Measurements from ENCODE around the gene TFPI. TPM values are rescaled to one million over a fixed set of nuclear protein-coding genes. Genes with fewer than 3 reads are reported as not detected.

Gene TFPI
- total and polyA plus RNA-seq, 2 of the 8 experiments (the other 6 are each of a cell fraction or from before 2014, with no cell fraction given), result 2.0 to 7.1 TPM

DNA sequence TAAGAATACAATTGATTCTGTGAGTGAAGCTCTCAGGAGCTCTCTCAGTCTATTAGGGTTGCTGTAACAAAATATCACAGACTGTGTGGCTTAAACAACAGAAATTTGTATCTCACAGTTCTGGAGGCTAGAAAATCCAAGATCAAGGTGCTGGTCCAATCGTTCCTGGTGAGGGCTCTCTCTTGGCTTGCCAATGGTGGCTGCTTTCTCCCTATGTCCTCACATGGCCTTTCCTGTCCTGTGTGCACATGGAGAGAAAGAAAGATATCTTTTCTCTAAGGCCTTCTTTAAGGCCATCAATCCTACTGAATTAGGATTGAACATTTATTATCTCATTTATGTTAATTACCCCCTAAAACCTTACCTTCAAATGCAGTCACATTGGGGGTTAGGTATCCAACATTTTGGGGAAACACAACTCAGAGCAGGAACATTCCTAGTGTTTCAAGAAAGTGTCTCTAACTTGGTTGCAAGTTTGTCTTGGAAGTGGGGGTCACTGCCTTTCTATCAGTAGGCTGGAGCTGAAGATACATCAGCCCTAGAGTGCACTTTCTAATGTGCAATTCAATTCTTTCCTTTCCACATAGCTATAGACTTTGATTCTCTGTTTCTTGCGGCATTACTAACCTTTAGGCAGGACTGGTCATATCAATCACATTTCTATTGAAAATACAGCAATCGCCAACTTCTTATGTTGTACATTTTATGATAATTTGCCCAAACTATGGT, 24.8 kb downstream of the TFPI start:
- no peaks in the 10 kb centered on the region for H3K79me1 ChIP-seq (ENCODE audit: low read depth, low read length)
- no peak overlapping the region for H2BK15ac ChIP-seq (ENCODE audit: low read length)
- no peak overlapping the region for H3K4ac ChIP-seq (replicated peaks; ENCODE audit: insufficient read length, low read depth, low read length)
- H3K14ac ChIP-seq (ENCODE audit: insufficient read length), result no peak overlapping the region
- DNase-seq (ENCODE audit: low read depth in 1 of 2, low spot score in 2 of 2) (no peak), FAIRE-seq (no peak)
- H2BK20ac ChIP-seq (ENCODE audit: low read length), result no peak overlapping the region
- no peaks in the 10 kb centered on the region for H3K36me3 ChIP-seq (ENCODE audit: control insufficient read depth in 2 of 4, insufficient read depth in 4 of 4, low read length in 3 of 4)
- H2AFZ ChIP-seq (ENCODE audit: low read length), result no peak overlapping the region
- POLR2A ChIA-PET (ENCODE audit: partially characterized antibody), result no interaction called here
- no peak overlapping the region for H3K56ac ChIP-seq (replicated peaks; ENCODE audit: insufficient read length, low read depth, low read length)
- no peak overlapping the region for H2BK5ac ChIP-seq (ENCODE audit: low read depth, low read length)
- no peak overlapping the region for H3K18ac ChIP-seq (ENCODE audit: extremely low read depth, low read length)
- H4K5ac ChIP-seq (ENCODE audit: insufficient read length, low read depth, low read length), result no peak overlapping the region
- no peak overlapping the region for H4K91ac ChIP-seq (replicated peaks; ENCODE audit: insufficient read length, low read length)
- CTCF ChIA-PET (ENCODE audit: partially characterized antibody), result no interaction called here
- H2AK5ac ChIP-seq (ENCODE audit: low read depth, low read length), result no peak overlapping the region
- WGBS, 2 experiments (ENCODE audit: extremely low coverage in 1 of 2, insufficient coverage in 1 of 2, insufficient read length in 1 of 2, insufficient replicate concordance in 2 of 2, low coverage in 1 of 2, low lambda C conversion rate in 2 of 2, missing lambda C conversion rate in 1 of 2), result 94% methylated on average over 3 of the region's 3 CpGs; no CpG with 5 or more reads in 1 of the 2 experiments
- H3K4me3 ChIP-seq (ENCODE audit: extremely low read depth in 1 of 4, insufficient read depth in 2 of 4, low read depth in 3 of 4, low read length in 4 of 4), result no peak overlapping the region
- H3K27me3 ChIP-seq (replicated peaks in 1 of 4; ENCODE audit: control insufficient read depth in 3 of 4, extremely low read depth in 1 of 4, insufficient read depth in 3 of 4, low read length in 3 of 4), result no peaks in the 10 kb centered on the region
- H4K20me1 ChIP-seq (replicated peaks in 1 of 2; ENCODE audit: control insufficient read depth in 1 of 2, insufficient read depth in 2 of 2, low read length in 2 of 2), result no peaks in the 10 kb centered on the region
- no peaks in the 10 kb centered on the region for H3K9me3 ChIP-seq (ENCODE audit: insufficient read depth in 2 of 2, low read depth in 1 of 2, low read length in 1 of 2)
- no peak overlapping the region for H2BK120ac ChIP-seq (replicated peaks; ENCODE audit: low read depth, low read length)
- H4K8ac ChIP-seq (ENCODE audit: extremely low read depth, insufficient read depth, low read length), result no peak overlapping the region
- H3K9ac ChIP-seq (replicated peaks in 1 of 4; ENCODE audit: extremely low read depth in 1 of 4, low read depth in 3 of 4, low read length in 3 of 4), result no peak overlapping the region
- no peak overlapping the region for H3K23ac ChIP-seq (ENCODE audit: insufficient read length)
- no peak overlapping the region for H2BK12ac ChIP-seq (ENCODE audit: low read depth, low read length)
- H3K79me2 ChIP-seq (ENCODE audit: control insufficient read depth in 1 of 2, insufficient read depth in 2 of 2, low read length in 2 of 2), result no peaks in the 10 kb centered on the region
- H3K23me2 ChIP-seq (ENCODE audit: low read depth, low read length), result no peaks in the 10 kb centered on the region
- peaks cover 0 to 5% (median 1%) of the 10 kb centered on the region in 4 experiments; a peak in 1 of 7 replicates for H3K4me1 ChIP-seq (replicated peaks in 1 of 4; ENCODE audit: control insufficient read depth in 3 of 4, insufficient read depth in 4 of 4, low read length in 3 of 4)
- H3K4me2 ChIP-seq (ENCODE audit: insufficient read depth in 1 of 2, low read depth in 2 of 2, low read length in 2 of 2), result no peak overlapping the region
- no peak overlapping the region for H3K27ac ChIP-seq (ENCODE audit: low read depth, low read length)
